NCI-H1105 (cell line): ENCODE results near the gene DISP2.
A peak's percentile ranks its signal among the peaks of the same experiment; 100 is the strongest.

Source experiments
- DNase-seq: peaks from one replicate; lab custom pipeline; 2025; lab: John Stamatoyannopoulos, UW

Gene DISP2

GRCh38 chr15:40342416-40343320, 15.4 kb upstream of the DISP2 start:
- DNase-seq, result no peak

GRCh38 chr15:40343512-40343911, 14.5 kb upstream of the DISP2 start:
- DNase-seq, result no peak

- no peak for DNase-seq
Observed at GRCh38 chr15:40344217-40344616, 13.8 kb upstream of the DISP2 start.

GRCh38 chr15:40344631-40345120, 13.3 kb upstream of the DISP2 start:
- peak; percentile 25 for DNase-seq

- DNase-seq, result no peak
Observed at GRCh38 chr15:40345225-40345866, 12.7 kb upstream of the DISP2 start.

GRCh38 chr15:40345867-40346578, 12.0 kb upstream of the DISP2 start:
- DNase-seq, result no peak

- no peak for DNase-seq
Observed at GRCh38 chr15:40346579-40347558, 11.2 kb upstream of the DISP2 start.

GRCh38 chr15:40347559-40348473, 10.2 kb upstream of the DISP2 start:
- DNase-seq, result no peak

- no peak for DNase-seq
Observed at GRCh38 chr15:40348474-40348870, 9.5 kb upstream of the DISP2 start.

- no peak for DNase-seq
Observed at GRCh38 chr15:40349163-40349562, 8.9 kb upstream of the DISP2 start.

- no peak for DNase-seq
Observed at GRCh38 chr15:40352281-40352901, 5.6 kb upstream of the DISP2 start.

GRCh38 chr15:40353697-40354096, 4.3 kb upstream of the DISP2 start:
- no peak for DNase-seq

GRCh38 chr15:40354408-40355171, 3.4 kb upstream of the DISP2 start:
- DNase-seq, result no peak

GRCh38 chr15:40355976-40356585, 1.9 kb upstream of the DISP2 start:
- no peak for DNase-seq

- DNase-seq, result no peak
Observed at GRCh38 chr15:40357246-40357645, 773 bp upstream of the DISP2 start.

- DNase-seq, result no peak
Observed at GRCh38 chr15:40358471-40359353, 693 bp downstream of the DISP2 start.

GRCh38 chr15:40360015-40360414, 2.0 kb downstream of the DISP2 start:
- DNase-seq, result no peak

GRCh38 chr15:40361640-40362039, 3.6 kb downstream of the DISP2 start:
- DNase-seq, result no peak
